IPS-18a (cell line): Measurements from ENCODE around the gene THY1.
A peak's percentile ranks its signal among the peaks of the same experiment; 100 is the strongest.

Experiments
- H3K27ac ChIP-seq: one replicate; pipeline ENCODE4 v1.5.1; 2013; ENCODE audit warnings: low read length
- H3K27me3 ChIP-seq: one replicate; pipeline ENCODE4 v1.6.1; 2013; ENCODE audit warnings: mild to moderate bottlenecking, low read length; ENCODE audit not compliant: control insufficient read depth, insufficient read depth
- H3K36me3 ChIP-seq: one replicate; pipeline ENCODE4 v1.6.1; 2013; ENCODE audit warnings: low read depth, low read length; ENCODE audit not compliant: control insufficient read depth
- H3K4me1 ChIP-seq: one replicate; pipeline ENCODE4 v1.6.1; 2013; ENCODE audit warnings: low read depth, low read length; ENCODE audit not compliant: control insufficient read depth
- H3K4me3 ChIP-seq: one replicate; pipeline ENCODE4 v1.5.1; 2013; ENCODE audit warnings: low read length
- H3K9ac ChIP-seq: one replicate; pipeline ENCODE4 v1.6.1; 2013; ENCODE audit warnings: mild to moderate bottlenecking, low read length, moderate library complexity
- H3K9me3 ChIP-seq: one replicate; pipeline ENCODE4 v1.6.1; 2013; ENCODE audit warnings: low read depth, low read length; ENCODE audit not compliant: control insufficient read depth

THY1 gene

DNA sequence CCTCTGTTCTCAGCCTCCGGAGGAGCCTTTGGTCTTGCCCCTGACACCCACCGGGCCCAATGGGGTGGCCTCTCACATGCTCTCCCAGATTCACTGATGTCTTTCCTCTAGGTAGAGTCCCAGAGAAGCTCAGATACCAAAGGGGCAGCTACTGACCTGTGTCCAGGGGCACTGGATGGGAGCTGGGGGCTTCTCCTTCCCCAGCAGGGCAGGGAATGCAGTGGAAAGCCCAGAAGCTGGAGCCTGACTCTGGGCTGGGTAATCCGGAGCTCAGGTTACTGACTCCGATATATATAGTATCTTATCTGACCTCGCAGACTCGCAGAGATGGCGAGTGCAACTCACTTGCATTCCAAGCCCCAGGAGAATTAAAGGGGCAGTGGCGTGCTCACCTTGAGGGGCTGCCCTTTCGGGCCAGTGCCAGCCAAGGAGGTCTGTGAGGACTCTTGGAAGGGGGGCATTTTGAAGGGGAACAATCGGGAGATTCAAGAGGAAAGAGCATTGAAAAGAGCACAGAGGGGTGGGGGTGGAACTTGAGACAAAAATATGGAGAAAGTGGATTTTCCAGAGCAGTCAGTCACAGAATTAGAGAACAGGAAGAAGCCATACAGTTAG is 44.0 kb downstream of the THY1 start:
- Histone ChIP-seq H3K27ac (no peak overlapping the region), H3K4me1 (peaks cover 53% of the 10 kb centered on the region)

GRCh38 chr11:119377961-119378667 is 44.9 kb downstream of the THY1 start:
- no peaks in the 10 kb centered on the region for H3K36me3 ChIP-seq
- peaks cover 53% of the 10 kb centered on the region for H3K4me1 ChIP-seq
- no peak overlapping the region for H3K9ac ChIP-seq
- no peaks in the 10 kb centered on the region for H3K9me3 ChIP-seq
- H3K4me3 ChIP-seq: peak overlapping the region; percentile 23
- H3K27ac ChIP-seq: no peak overlapping the region
- peaks cover 14% of the 10 kb centered on the region for H3K27me3 ChIP-seq

More for the DNA sequence above, 44.0 kb downstream of the THY1 start:
- H3K36me3 ChIP-seq: no peaks in the 10 kb centered on the region
- no peaks in the 10 kb centered on the region for H3K9me3 ChIP-seq
- H3K4me3 ChIP-seq: peak overlapping the region; percentile 21
- no peak overlapping the region for H3K9ac ChIP-seq
- peaks cover 14% of the 10 kb centered on the region for H3K27me3 ChIP-seq

GRCh38 chr11:119377112-119377901 is 45.7 kb downstream of the THY1 start:
- no peaks in the 10 kb centered on the region for H3K9me3 ChIP-seq
- peaks cover 53% of the 10 kb centered on the region for H3K4me1 ChIP-seq
- no peak overlapping the region for H3K9ac ChIP-seq
- no peak overlapping the region for H3K27ac ChIP-seq
- peaks cover 14% of the 10 kb centered on the region for H3K27me3 ChIP-seq
- H3K4me3 ChIP-seq: no peak overlapping the region
- H3K36me3 ChIP-seq: no peaks in the 10 kb centered on the region

DNA sequence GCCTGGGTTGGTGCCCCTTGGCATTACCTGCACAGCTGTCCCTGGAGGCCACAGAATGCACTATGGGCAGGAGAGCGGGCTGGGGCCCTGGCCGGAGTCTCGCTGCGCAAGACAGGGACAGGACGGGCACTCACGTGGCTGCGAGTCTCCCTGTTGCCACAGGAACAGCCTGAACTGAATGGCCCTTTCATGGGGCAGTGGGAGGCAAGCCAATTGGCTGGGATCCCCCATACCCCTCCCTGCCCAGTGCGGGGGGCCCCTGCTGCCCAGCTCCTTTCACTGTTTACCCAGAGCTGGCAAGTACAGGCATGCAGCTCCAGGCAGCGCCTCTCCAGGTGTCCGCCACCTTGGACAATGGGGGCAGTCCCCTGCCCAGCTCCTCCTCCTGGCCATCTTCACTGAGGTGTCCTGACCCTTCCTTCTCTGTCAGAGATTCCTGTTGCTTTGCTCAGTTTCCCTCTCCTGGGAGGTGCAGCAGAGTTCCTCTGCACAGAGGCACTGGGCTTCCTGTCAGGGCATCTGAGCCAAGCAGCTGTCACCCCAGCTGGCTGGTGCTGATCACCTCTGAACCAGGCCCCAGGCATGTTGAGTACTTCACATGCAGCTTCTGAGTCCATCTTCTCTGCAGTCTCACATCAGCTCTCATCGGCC is 46.6 kb downstream of the THY1 start:
- H3K36me3 ChIP-seq: no peaks in the 10 kb centered on the region
- no peak overlapping the region for H3K4me3 ChIP-seq
- no peaks in the 10 kb centered on the region for H3K9me3 ChIP-seq
- no peak overlapping the region for H3K9ac ChIP-seq
- H3K4me1 ChIP-seq: peaks cover 53% of the 10 kb centered on the region
- H3K27me3 ChIP-seq: peaks cover 14% of the 10 kb centered on the region
- H3K27ac ChIP-seq: no peak overlapping the region

- no peak overlapping the region for H3K9ac ChIP-seq
- peaks cover 7% of the 10 kb centered on the region for H3K27me3 ChIP-seq
- no peak overlapping the region for H3K27ac ChIP-seq
- H3K4me3 ChIP-seq: no peak overlapping the region
- peaks cover 50% of the 10 kb centered on the region for H3K4me1 ChIP-seq
- no peaks in the 10 kb centered on the region for H3K9me3 ChIP-seq
- H3K36me3 ChIP-seq: no peaks in the 10 kb centered on the region
Measured at GRCh38 chr11:119375337-119376196, 47.4 kb downstream of the THY1 start.

DNA sequence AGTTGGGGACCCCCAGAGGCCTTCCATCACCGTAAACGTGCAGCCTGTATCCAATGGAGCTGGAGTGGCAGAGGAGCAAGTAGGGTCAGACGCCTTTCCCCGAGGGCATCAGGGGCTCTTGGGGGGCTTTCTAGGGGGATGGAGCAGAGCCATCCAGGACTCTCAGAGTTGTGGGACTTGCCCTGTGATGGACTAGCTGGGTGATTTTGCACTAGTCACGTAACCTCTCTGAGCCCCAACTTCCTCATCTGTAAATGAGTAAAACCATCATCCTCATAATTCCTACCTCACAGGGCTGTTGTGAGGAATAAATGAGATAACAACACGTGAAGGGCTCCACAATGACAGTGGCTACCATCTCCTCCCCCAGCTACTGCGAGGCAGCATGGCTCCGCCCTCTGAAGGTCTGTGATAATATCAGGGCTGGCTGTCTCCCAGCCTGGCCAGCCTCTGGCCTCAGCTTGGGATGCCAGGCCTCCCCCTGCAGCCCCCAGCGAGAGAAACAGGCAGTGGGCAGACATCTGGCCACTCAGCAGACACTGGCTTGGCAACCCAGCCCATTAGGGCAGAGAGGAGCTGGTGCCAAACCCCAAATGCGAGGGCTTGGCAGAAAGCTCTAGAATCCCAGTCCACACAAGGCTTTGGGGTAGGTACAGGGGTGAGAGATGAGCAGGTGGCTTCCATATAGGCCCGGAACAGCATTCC is 48.2 kb downstream of the THY1 start:
- Histone ChIP-seq H3K4me1 (peaks cover 44% of the 10 kb centered on the region), H3K27me3 (no peaks in the 10 kb centered on the region), H3K9ac (no peak overlapping the region), H3K4me3 (no peak overlapping the region), H3K9me3 (no peaks in the 10 kb centered on the region), H3K27ac (no peak overlapping the region), H3K36me3 (no peaks in the 10 kb centered on the region)

DNA sequence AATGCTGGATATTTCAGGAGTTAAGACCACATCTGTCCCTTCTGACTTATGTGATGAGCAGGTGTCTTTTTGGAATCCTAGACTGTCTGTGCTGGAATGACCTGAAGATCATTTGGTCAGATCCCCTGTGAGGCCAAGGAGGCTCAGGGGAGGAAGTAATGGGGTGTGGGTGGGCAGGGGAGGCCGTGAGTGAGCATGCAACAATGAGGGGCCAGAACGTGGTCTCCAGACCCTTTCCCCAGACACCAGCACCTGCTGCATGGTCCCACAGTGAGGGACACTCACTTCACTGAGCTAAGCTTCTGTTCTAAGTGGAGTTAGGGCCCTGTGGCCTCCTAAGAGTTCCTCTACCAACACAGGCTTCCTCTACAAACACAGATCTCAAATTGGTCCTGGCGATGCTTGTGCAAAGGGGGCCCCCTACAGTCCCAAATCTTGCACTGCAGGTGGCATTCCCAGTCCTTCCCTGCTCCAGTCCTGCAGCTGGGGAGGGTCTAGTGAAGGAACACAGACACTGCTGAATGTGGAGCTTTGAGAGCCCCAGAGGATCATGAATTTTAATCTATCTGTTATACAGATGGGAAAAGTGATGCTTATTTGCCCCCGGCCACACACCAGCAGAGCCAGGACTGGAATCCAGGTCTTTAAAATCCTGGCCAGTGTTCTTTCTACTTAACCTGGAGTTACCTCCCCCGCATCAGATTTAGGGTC is 48.9 kb downstream of the THY1 start:
- no peak overlapping the region for H3K27ac ChIP-seq
- H3K4me3 ChIP-seq: no peak overlapping the region
- H3K4me1 ChIP-seq: peaks cover 40% of the 10 kb centered on the region
- no peaks in the 10 kb centered on the region for H3K36me3 ChIP-seq
- H3K27me3 ChIP-seq: no peaks in the 10 kb centered on the region
- H3K9ac ChIP-seq: no peak overlapping the region
- no peaks in the 10 kb centered on the region for H3K9me3 ChIP-seq

DNA sequence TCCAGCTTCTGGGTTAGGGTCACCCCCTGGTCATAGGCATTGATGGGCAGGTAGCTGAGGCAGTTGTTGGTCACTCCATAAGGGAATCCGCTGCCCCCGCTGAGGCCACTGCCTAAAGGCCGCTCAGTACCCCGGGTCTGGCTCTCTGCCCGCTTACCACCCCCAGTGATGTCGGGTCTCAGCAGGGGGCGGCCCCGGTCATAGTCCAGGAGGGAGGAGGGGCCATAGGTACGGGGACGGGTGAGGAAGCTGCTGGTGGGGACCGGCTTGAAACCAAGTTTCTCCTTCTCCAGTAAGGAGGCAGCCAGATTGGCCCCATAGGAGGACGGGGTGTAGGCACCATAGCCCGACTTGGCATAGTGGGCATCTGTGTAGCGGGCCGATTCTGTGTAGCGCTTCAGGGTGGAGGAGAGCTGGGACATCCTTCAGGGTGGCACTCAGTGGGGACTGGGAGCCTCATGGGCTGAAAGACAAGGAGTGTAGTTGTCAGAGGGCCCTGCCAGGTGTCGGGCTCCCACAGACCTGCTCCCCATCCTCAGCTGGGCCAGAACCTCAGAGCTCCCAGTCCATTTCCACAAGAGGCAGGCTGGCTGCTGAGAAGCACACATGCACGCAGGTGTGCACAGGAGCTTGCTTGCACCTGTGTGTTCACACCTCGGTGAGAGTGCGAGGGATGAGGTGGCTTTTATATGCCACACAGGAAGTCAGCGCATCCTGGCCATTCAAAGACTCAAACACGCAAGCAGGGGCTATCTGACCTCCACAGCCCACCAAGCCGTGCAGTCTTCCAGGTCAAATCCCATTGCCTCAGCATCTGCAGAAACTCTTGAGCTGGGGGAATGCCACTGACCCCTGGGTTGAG is 49.7 kb downstream of the THY1 start:
- H3K27me3 ChIP-seq: no peaks in the 10 kb centered on the region
- no peak overlapping the region for H3K27ac ChIP-seq
- no peak overlapping the region for H3K4me3 ChIP-seq
- H3K9me3 ChIP-seq: no peaks in the 10 kb centered on the region
- H3K4me1 ChIP-seq: peaks cover 35% of the 10 kb centered on the region
- H3K36me3 ChIP-seq: no peaks in the 10 kb centered on the region
- no peak overlapping the region for H3K9ac ChIP-seq

DNA sequence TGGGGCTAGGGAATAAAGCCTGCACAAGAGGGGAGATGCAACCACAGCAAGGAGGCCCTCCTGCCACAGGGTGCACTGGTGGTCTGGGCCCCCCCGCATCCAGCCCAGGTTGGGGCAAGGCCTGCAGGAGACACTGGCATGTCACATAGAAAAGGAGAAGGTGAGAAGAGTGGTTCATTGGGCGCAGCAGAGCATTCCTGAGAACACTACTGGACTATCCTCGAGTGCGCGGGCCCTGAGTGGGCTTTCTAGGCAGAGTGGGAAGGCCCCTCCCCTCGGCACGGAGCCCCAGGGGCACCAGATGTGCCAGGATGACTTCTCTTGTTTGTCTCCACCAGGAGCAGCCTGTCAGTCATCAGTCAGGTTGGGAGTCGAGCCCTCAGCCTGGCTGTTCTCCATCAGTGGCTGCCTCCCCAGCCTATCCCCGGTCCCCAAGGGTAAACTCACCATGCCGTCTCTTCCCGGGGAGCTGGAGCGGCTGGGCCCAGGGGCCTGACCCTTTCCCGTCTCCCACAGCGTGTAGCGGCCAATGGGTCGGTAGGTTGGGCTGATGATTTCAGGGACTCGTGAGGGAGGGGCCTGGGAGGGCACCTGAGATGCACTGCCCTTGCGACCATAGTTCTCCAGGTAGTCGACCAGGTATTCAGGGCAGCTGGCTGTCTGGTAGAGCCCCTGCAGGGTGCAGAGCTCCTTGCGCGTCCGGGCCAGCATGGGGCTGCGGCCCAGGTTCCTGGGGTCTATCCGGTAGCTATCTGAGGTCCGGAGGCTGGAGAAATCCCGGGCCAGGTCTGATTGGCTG is 50.5 kb downstream of the THY1 start:
- H3K36me3 ChIP-seq: no peaks in the 10 kb centered on the region
- no peaks in the 10 kb centered on the region for H3K9me3 ChIP-seq
- peaks cover 35% of the 10 kb centered on the region for H3K4me1 ChIP-seq
- no peaks in the 10 kb centered on the region for H3K27me3 ChIP-seq
- H3K4me3 ChIP-seq: no peak overlapping the region
- no peak overlapping the region for H3K27ac ChIP-seq
- H3K9ac ChIP-seq: no peak overlapping the region
